ENCODE measurements around the gene ACBD6.

Gene ACBD6

DNA sequence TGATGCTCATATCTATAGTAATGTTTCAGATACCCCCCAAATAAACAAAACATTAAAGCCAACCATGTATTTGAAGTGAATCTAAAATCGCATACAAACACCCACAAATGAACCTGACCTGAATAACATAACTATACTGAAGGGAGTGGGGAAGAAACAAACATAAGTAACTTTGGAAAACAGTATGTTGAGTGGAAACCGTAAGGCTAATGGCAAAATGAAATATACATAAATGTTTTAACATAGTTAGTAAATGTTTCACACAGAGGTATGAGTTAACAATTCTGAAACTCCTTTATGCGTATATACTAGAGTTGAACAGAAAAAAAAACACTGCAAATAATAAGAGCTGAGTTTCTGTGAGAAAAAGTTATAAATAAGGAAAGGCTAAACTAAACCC, 125.6 kb downstream of the ACBD6 start:
- H3K36me3 ChIP-seq (ENCODE audit: low read depth) = no peaks in the 10 kb centered on the region
- H3K4me1 ChIP-seq (ENCODE audit: insufficient read depth, poor library complexity, severe bottlenecking) = no peaks in the 10 kb centered on the region
- TF ChIP-seq, protein P1, sequence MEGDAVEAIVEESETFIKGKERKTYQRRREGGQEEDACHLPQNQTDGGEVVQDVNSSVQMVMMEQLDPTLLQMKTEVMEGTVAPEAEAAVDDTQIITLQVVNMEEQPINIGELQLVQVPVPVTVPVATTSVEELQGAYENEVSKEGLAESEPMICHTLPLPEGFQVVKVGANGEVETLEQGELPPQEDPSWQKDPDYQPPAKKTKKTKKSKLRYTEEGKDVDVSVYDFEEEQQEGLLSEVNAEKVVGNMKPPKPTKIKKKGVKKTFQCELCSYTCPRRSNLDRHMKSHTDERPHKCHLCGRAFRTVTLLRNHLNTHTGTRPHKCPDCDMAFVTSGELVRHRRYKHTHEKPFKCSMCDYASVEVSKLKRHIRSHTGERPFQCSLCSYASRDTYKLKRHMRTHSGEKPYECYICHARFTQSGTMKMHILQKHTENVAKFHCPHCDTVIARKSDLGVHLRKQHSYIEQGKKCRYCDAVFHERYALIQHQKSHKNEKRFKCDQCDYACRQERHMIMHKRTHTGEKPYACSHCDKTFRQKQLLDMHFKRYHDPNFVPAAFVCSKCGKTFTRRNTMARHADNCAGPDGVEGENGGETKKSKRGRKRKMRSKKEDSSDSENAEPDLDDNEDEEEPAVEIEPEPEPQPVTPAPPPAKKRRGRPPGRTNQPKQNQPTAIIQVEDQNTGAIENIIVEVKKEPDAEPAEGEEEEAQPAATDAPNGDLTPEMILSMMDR (IDR thresholded peaks at IDR 0.05; ENCODE audit: poor library complexity, severe bottlenecking) = no peak
- DNase-seq (ENCODE audit: low spot score) = no peak
- peaks cover 9% of the 10 kb centered on the region for H3K9me3 ChIP-seq (ENCODE audit: severe bottlenecking)
- no peak overlapping the region for H3K27ac ChIP-seq (ENCODE audit: poor library complexity, severe bottlenecking)
- no peaks in the 10 kb centered on the region for H3K27me3 ChIP-seq (ENCODE audit: insufficient read depth, poor library complexity, severe bottlenecking)
- ATAC-seq (ENCODE audit: low read depth) = no peak
- no peak overlapping the region for H3K4me3 ChIP-seq (ENCODE audit: severe bottlenecking)

DNA sequence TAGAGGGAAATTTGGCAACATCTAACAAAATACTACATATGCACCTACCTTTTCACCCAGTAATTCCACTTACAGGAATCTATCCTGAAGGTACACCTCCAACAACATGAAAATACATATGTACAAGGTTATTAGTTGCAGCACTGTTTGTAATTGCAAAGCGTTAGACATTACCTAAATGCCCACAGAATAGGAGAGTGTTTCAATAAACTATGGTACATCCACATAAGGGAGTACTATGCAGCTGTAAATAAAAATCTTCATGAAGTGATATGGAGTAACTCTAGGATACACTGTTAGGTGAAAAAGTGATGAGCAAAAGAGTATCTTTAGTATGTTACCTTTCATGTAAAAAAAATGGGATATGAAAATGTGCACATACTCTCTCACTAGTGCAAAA, 126.1 kb downstream of the ACBD6 start:
- Histone ChIP-seq H3K4me1 (ENCODE audit: insufficient read depth, poor library complexity, severe bottlenecking) (no peaks in the 10 kb centered on the region), H3K9me3 (ENCODE audit: severe bottlenecking) (peaks cover 9% of the 10 kb centered on the region), H3K4me3 (ENCODE audit: severe bottlenecking) (no peak overlapping the region), H3K36me3 (ENCODE audit: low read depth) (no peaks in the 10 kb centered on the region), H3K27me3 (ENCODE audit: insufficient read depth, poor library complexity, severe bottlenecking) (no peaks in the 10 kb centered on the region), H3K27ac (ENCODE audit: poor library complexity, severe bottlenecking) (no peak overlapping the region)
- no peak for DNase-seq (ENCODE audit: low spot score)
- ATAC-seq (ENCODE audit: low read depth) = no peak
- TF ChIP-seq, protein P1 (IDR thresholded peaks at IDR 0.05; ENCODE audit: poor library complexity, severe bottlenecking) = no peak

DNA sequence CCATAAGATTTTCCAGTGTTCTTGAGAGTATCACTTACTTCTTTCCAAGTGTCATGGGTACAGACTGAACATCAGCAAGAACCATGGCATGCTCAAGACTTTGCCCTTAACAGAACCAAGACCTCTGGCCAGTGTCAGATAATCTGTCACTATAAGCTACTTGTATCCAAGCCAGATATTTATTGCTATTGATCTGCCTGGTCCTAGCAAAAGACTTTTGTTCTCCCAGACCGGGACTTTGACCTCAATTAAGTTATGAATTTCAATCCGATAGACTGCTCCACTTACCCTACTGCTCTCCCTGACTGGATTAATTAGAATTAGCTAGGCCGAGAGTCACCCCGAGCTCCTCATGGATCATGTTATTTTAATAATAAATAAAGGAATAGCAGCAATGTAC, 129.6 kb downstream of the ACBD6 start:
- no peaks in the 10 kb centered on the region for H3K9me3 ChIP-seq (ENCODE audit: severe bottlenecking)
- no peak overlapping the region for H3K27ac ChIP-seq (ENCODE audit: poor library complexity, severe bottlenecking)
- TF ChIP-seq, protein P1 (IDR thresholded peaks at IDR 0.05; ENCODE audit: poor library complexity, severe bottlenecking) = no peak
- DNase-seq (ENCODE audit: low spot score) (no peak), ATAC-seq (ENCODE audit: low read depth) (no peak)
- no peak overlapping the region for H3K4me3 ChIP-seq (ENCODE audit: severe bottlenecking)
- no peaks in the 10 kb centered on the region for H3K36me3 ChIP-seq (ENCODE audit: low read depth)
- no peaks in the 10 kb centered on the region for H3K4me1 ChIP-seq (ENCODE audit: insufficient read depth, poor library complexity, severe bottlenecking)
- no peaks in the 10 kb centered on the region for H3K27me3 ChIP-seq (ENCODE audit: insufficient read depth, poor library complexity, severe bottlenecking)

DNA sequence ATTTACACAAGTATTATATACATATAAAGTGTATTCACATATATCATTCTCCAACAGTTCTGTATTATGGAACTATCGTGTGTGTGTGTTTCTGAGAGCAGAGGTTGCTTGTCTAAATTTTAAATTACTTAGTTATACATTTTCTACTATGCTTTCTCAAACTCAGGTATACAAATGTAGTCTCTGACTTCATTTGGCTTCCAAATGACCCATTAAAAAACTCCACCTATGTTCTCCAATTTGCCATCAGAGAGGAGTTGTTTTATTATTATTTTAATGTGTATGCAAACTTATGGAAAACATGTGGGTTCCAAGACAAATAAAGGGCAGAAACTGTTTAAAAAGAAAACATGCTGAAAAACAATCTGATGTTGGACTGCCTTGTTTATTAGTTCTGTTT, 131.8 kb downstream of the ACBD6 start:
- ATAC-seq (ENCODE audit: low read depth) (no peak), DNase-seq (ENCODE audit: low spot score) (no peak)
- no peak overlapping the region for H3K4me3 ChIP-seq (ENCODE audit: severe bottlenecking)
- H3K27ac ChIP-seq (ENCODE audit: poor library complexity, severe bottlenecking) = no peak overlapping the region
- no peaks in the 10 kb centered on the region for H3K4me1 ChIP-seq (ENCODE audit: insufficient read depth, poor library complexity, severe bottlenecking)
- H3K27me3 ChIP-seq (ENCODE audit: insufficient read depth, poor library complexity, severe bottlenecking) = no peaks in the 10 kb centered on the region
- H3K36me3 ChIP-seq (ENCODE audit: low read depth) = no peaks in the 10 kb centered on the region; the same call in 1 of the 2 replicates
- no peaks in the 10 kb centered on the region for H3K9me3 ChIP-seq (ENCODE audit: severe bottlenecking)
- TF ChIP-seq, protein P1 (IDR thresholded peaks at IDR 0.05; ENCODE audit: poor library complexity, severe bottlenecking) = no peak

DNA sequence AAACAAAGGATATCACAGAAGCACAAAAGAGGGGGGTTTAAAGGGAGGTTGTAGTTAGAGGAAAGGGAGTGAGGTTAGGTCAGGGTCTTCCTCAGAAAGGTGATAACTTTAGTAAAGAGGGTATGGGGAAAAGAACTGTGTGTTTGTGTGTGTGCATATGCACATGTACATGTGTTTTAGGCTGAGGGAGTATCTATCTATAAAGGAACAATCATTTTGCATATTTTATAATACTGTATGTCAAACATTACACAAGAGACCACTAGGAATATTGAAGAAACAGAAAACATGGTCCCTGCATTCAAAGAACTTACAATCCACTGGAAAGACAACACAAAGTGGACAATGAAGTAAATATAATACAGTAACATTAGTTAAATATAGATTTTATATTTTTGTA, 132.2 kb downstream of the ACBD6 start:
- H3K27ac ChIP-seq (ENCODE audit: poor library complexity, severe bottlenecking) = no peak overlapping the region
- H3K27me3 ChIP-seq (ENCODE audit: insufficient read depth, poor library complexity, severe bottlenecking) = no peaks in the 10 kb centered on the region
- DNase-seq (ENCODE audit: low spot score) = no peak
- no peaks in the 10 kb centered on the region for H3K9me3 ChIP-seq (ENCODE audit: severe bottlenecking)
- no peaks in the 10 kb centered on the region for H3K4me1 ChIP-seq (ENCODE audit: insufficient read depth, poor library complexity, severe bottlenecking)
- no peaks in the 10 kb centered on the region; the same call in 1 of the 2 replicates for H3K36me3 ChIP-seq (ENCODE audit: low read depth)
- ATAC-seq (ENCODE audit: low read depth) = no peak
- TF ChIP-seq, protein P1 (IDR thresholded peaks at IDR 0.05; ENCODE audit: poor library complexity, severe bottlenecking) = no peak
- no peak overlapping the region for H3K4me3 ChIP-seq (ENCODE audit: severe bottlenecking)

All from RWPE2 (cell line).